Lung (tissue), 13 donors: ENCODE results near the gene RAE1. TPM values are rescaled to one million over a fixed set of nuclear protein-coding genes. Genes with fewer than 3 reads are reported as not detected.

Experiments
- ATAC-seq: fragments of 200-7000 bp; cut with Tn5 transposase; one replicate; pipeline ENCODE4 v1.9.1; 2020; ENCODE audit warnings: moderate number of reproducible peaks; ENCODE audit not compliant: insufficient read depth, low FRiP score
- DNase-seq, 3 donors: peaks; one replicate each; pipeline ENCODE4 v3.0.0-alpha.2; 2013 to 2017
- H3K27ac ChIP-seq, 2 donors: one replicate each; pipeline ENCODE4 v1.5.1; 2013; ENCODE audit warnings: mild to moderate bottlenecking in 2 of 2, moderate library complexity in 2 of 2, control low read depth in 1 of 2, inconsistent platforms in 1 of 2, low read depth in 1 of 2, low read length in 1 of 2
- H3K27me3 ChIP-seq, 3 donors: one replicate each; pipeline ENCODE4 v1.5.1; 2013; ENCODE audit warnings: low read length in 2 of 3; ENCODE audit not compliant: control insufficient read depth in 3 of 3, insufficient read depth in 3 of 3
- H3K36me3 ChIP-seq, 4 donors: one replicate each; pipeline ENCODE4 v1.5.1; 2013; ENCODE audit warnings: low read length in 4 of 4, mild to moderate bottlenecking in 1 of 4, moderate library complexity in 1 of 4; ENCODE audit not compliant: control insufficient read depth in 4 of 4, insufficient read depth in 4 of 4
- H3K4me1 ChIP-seq, 5 donors: one replicate each; pipeline ENCODE4 v1.5.1; 2013; ENCODE audit warnings: low read length in 5 of 5, mild to moderate bottlenecking in 2 of 5, moderate library complexity in 1 of 5; ENCODE audit not compliant: control insufficient read depth in 5 of 5, insufficient read depth in 5 of 5
- H3K4me3 ChIP-seq: one replicate; pipeline ENCODE4 v1.5.1; 2013; ENCODE audit warnings: mild to moderate bottlenecking, control low read depth, moderate library complexity
- H3K9ac ChIP-seq, 2 donors: one replicate each; pipeline ENCODE4 v1.5.1; 2013; ENCODE audit warnings: low read length in 2 of 2, control low read depth in 1 of 2; ENCODE audit not compliant: insufficient read depth in 1 of 2
- H3K9me3 ChIP-seq, 4 donors: one replicate each; pipeline ENCODE4 v1.5.1; 2013; ENCODE audit warnings: low read length in 3 of 4, mild to moderate bottlenecking in 1 of 4, moderate library complexity in 1 of 4; ENCODE audit not compliant: control insufficient read depth in 4 of 4, insufficient read depth in 3 of 4
- CTCF ChIP-seq: IDR thresholded peaks from 2 replicates; pipeline ENCODE4 v1.5.1; 2012; ENCODE audit warnings: mild to moderate bottlenecking; ENCODE audit errors: control extremely low read depth, extremely low read depth
- WGBS, 2 donors: extraction: QIAGEN DNeasy Blood & Tissue Kit; methylation state at CpG; one replicate each; pipeline ENCODE4 v1.1.7; 2013; 5-methylcytosine and 5-hydroxymethylcytosine counted together
- polyA plus RNA-seq, 2 donors: library from polyadenylated mRNA; stranded (reverse); fragments of 200-250 nt; gene quantifications; one replicate each; pipeline ENCODE4 v1.2.1, GENCODE V29; 2013
- small RNA-seq: library from RNA; depleted of rRNA; stranded (forward); fragments of <200 nt; gene quantifications from one replicate; pipeline ENCODE3, GENCODE V24; 2014; ENCODE audit warnings: low replicate concordance
- total RNA-seq, 2 donors: library from RNA; depleted of rRNA in 1 of 2; stranded (reverse); fragments of >200 nt in 1 of 2; gene quantifications; one replicate each; pipeline ENCODE4 v1.2.1, GENCODE V29; 2014 to 2021
- donor health status: control.
- donor health status: control.
- donor health status: Bipolar disorder and iron deficiency.
- donor health status: healthy.
- donor health status: DM: yes; HTN: yes; CAD: no.

RAE1 gene
- total and polyA plus RNA-seq, 4 donors: 9.7 to 31.0 (median 20.7) TPM

DNA sequence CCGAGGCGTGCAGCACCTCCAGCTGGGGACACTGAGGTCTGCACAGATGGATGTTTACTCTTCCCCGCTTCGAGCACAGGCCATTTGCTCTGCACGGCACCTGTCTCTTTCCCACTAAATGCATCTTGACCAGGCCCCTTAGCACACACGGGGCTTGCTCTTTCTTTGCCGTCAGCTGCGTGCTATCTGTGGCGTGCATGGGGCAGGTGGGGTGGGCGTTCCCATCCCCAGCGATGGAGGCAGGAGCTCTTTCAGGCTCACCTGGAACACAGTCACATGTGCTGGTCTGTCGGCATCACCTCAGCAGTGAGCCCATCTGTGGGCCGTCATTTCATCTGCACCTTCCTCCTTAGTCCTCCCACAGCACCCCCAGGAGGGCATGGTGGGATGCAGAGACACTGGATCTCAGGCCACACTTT, 75.2 kb downstream of the RAE1 start:
- TF ChIP-seq CTCF: no peak
- Histone ChIP-seq H3K36me3 (no peaks in the 10 kb centered on the region), H3K27me3 (no peaks in the 10 kb centered on the region), H3K27ac (no peak overlapping the region), H3K9ac (no peak overlapping the region), H3K4me1 (no peaks in the 10 kb centered on the region), H3K9me3 (no peaks in the 10 kb centered on the region), H3K4me3 (no peak overlapping the region)
- WGBS, 2 donors: 84 to 87% methylated on average over 13 of the region's 13 CpGs
- DNase-seq (no peak), ATAC-seq (no peak)

DNA sequence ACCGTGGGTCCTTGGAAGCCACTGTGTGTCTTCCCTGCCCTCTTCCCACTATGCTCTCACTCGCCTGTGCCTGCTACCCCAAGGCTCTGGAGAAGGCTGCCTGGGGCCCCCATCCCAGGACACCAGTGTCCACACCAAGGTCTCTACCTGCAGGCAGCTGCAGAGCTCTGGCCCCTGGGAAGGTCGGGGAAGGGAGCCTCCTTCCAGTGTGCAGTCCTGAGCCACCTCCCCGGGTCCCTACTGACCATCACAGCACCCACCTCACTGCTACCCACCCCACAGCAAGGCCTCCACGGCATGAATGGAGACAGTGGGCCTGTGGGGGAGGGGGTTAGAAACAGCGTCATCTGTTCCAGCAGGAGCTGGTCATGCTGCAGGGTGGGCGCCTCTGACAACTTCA, 75.8 kb downstream of the RAE1 start:
- ATAC-seq: no peak
- no peak for DNase-seq
- no peaks in the 10 kb centered on the region for H3K27me3 ChIP-seq
- 89 to 97% methylated on average over 7 of the region's 7 CpGs for WGBS, 2 donors
- no peak overlapping the region for H3K27ac ChIP-seq
- H3K9me3 ChIP-seq: no peaks in the 10 kb centered on the region
- H3K4me3 ChIP-seq: no peak overlapping the region
- no peaks in the 10 kb centered on the region for H3K36me3 ChIP-seq
- no peak for TF ChIP-seq CTCF
- no peaks in the 10 kb centered on the region for H3K4me1 ChIP-seq
- H3K9ac ChIP-seq: no peak overlapping the region

DNA sequence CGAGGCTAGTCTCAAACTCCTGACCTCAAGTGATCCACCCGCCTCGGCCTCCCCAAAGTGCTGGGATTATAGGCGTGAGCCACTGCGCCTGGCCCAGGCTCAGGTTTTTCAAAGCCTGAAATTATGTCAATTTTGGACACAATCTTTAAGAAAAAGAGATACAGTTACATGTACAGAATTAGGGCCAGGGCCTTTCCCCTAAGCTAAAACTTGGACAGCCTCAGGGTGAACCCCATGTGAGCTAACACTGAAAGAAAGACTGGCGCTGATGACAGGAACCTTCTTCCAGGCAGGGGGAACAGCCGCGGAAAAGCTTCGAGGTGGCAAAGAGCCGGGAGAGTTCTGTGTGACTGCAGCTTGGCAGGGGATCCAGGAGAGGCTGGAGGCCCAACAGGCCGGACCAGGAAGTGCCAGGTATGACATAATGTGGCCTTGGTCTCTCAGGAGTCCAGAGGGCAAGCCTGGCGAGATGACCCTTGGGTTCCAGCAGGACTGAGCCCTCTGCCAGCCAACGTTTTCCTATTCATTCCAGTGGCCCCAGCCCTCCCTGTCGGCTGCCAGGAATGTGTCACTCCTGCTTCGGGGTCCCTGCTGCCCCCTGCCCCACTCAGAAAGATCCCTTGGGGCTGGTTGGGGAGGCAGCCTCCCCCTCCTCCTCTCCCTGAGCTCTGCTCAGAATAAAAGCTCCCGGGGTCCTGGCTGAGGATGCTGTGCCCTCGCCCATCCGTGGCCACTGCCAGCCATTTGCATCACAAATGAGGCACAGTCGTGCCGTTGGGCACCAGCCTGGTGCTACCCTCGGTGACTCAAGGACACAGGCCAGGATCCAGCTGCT, 77.5 kb downstream of the RAE1 start:
- no peaks in the 10 kb centered on the region for H3K9me3 ChIP-seq
- DNase-seq (no peak), ATAC-seq (no peak)
- H3K27ac ChIP-seq: no peak overlapping the region
- H3K9ac ChIP-seq: no peak overlapping the region
- H3K4me1 ChIP-seq: peaks cover 0 to 4% (median 2%) of the 10 kb centered on the region in 5 donors
- H3K27me3 ChIP-seq: no peaks in the 10 kb centered on the region
- no peak for TF ChIP-seq CTCF
- no peak overlapping the region for H3K4me3 ChIP-seq
- no peaks in the 10 kb centered on the region for H3K36me3 ChIP-seq
- WGBS, 2 donors: 80 to 81% methylated on average over 21 of the region's 21 CpGs

Small RNA genes lying within 50 kb of the gene (small RNA-seq; reads per million reads assigned to genes)
- gene MIR4325: not detected
- gene RF00019: not detected
- gene RPL39P39: not detected

Other genes starting within 250 kb of the RAE1 start
- gene BMP7, start 84.6 kb upstream of the RAE1 start, total RNA-seq: 10 to 100 TPM in 1 of 2 donors, 1 to 10 TPM in 1; 1.7 to 10.3 TPM
- 1 to 10 TPM in 1 of 2 donors, under 1 TPM in 1; 0.67 to 1.1 TPM for gene BMP7, start 84.6 kb upstream of the RAE1 start, polyA plus RNA-seq
- not detected for gene SPO11, start 21.5 kb upstream of the RAE1 start, total RNA-seq
- not detected for gene SPO11, start 21.5 kb upstream of the RAE1 start, polyA plus RNA-seq
- 10 to 100 TPM; 32.3 to 38.6 TPM for gene RBM38, start 40.1 kb downstream of the RAE1 start, total RNA-seq
- 10 to 100 TPM; 23.1 to 29.5 TPM for gene RBM38, start 40.1 kb downstream of the RAE1 start, polyA plus RNA-seq
- gene CTCFL, start 173.9 kb downstream of the RAE1 start, total RNA-seq: not detected
- gene CTCFL, start 173.9 kb downstream of the RAE1 start, polyA plus RNA-seq: under 1 TPM in 1 of 2 donors, not detected in 1; 0.02 TPM
- gene PCK1, start 209.9 kb downstream of the RAE1 start, total RNA-seq: 1 to 10 TPM in 1 of 2 donors, under 1 TPM in 1; 0.89 to 1.7 TPM
- under 1 TPM; 0.05 to 0.22 TPM for gene PCK1, start 209.9 kb downstream of the RAE1 start, polyA plus RNA-seq